Measurements from ENCODE around the gene SNPH.
A peak's percentile ranks its signal among the peaks of the same experiment; 100 is the strongest.
"Not testable (repeated sequence)": the region's sequence is repeated elsewhere in the genome, so short reads cannot be mapped to it uniquely, and the experiment has no call there.

The SNPH gene

DNA sequence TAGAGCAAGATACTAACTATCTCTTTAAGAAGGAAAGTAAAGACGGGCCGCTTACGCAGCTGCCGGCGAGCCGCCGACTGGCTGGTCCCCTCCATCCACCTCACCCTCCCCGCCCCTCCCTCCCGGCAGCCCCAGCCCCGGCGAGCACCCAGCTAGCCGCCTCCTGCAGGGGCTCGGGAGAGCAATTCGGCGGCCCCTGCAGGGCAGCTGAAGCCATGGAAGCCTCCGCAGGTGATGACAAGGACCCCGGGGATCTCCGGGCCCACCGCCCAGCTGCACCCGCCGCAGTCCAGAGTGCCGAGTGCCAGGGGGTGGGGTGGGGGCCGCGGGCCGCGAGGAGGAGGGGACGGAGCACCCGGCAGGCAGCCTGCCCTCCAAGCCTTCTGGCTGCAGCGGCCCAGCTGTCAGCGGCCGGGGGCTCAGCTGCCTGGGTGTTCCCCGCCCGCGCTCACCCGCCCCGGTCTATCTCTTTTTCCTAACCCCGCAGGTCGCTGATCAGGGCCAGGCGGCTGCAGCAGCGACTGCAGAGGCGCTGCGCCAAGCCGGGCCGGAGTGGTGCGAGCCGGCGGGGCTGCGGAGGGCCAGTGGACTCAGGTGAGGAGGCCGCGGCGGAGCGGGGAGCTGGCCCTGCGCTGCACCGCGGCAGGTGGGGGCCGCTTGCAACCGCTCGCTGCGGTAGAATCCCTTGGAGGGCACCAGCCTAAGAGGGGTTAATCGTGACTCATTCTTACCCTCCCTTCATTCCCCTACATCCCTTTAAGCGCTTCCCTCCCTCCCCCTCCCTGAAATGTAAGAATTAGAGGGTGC is at the start of gene SNPH:
SNPH (plus strand) TSS at position 128 of the 807 bp plus-strand sequence. CDS start 29,946 bp downstream, outside the sequence.
- H3K9ac ChIP-seq (ENCODE audit: low read depth in 1 of 2, low read length in 2 of 2) = peak within 1 kb of the TSS; percentile 10 to 60
- H3K9me3 ChIP-seq (ENCODE audit: control insufficient read depth in 2 of 2, low read length in 2 of 2) = no peaks in the 10 kb centered on the region
- peaks cover 4 to 7% of the 10 kb centered on the region in 2 donors for H3K4me1 ChIP-seq (ENCODE audit: control insufficient read depth in 2 of 2, insufficient read depth in 2 of 2, low read length in 2 of 2)
- no peaks in the 10 kb centered on the region for H3K36me3 ChIP-seq (ENCODE audit: control insufficient read depth in 2 of 2, insufficient read depth in 2 of 2, low read length in 2 of 2)
- no peaks in the 10 kb centered on the region for H3K27me3 ChIP-seq (ENCODE audit: control insufficient read depth in 2 of 2, insufficient read depth in 2 of 2, low read length in 2 of 2)
- peak within 1 kb of the TSS; percentile 59 to 74 for H3K4me3 ChIP-seq (ENCODE audit: low read length in 2 of 2)
- no peak within 1 kb of the TSS for H3K27ac ChIP-seq (ENCODE audit: low read depth in 2 of 2, low read length in 2 of 2)

- H3K4me1 ChIP-seq (ENCODE audit: control insufficient read depth in 2 of 2, insufficient read depth in 2 of 2, low read length in 2 of 2); H3K27me3 ChIP-seq (ENCODE audit: control insufficient read depth in 2 of 2, insufficient read depth in 2 of 2, low read length in 2 of 2); H3K9me3 ChIP-seq (ENCODE audit: control insufficient read depth in 2 of 2, low read length in 2 of 2); H3K27ac ChIP-seq (ENCODE audit: low read depth in 2 of 2, low read length in 2 of 2); H3K4me3 ChIP-seq (ENCODE audit: low read length in 2 of 2); H3K9ac ChIP-seq (ENCODE audit: low read depth in 1 of 2, low read length in 2 of 2); H3K36me3 ChIP-seq (ENCODE audit: control insufficient read depth in 2 of 2, insufficient read depth in 2 of 2, low read length in 2 of 2): not testable (repeated sequence)
These were observed 49.3 kb upstream of the SNPH start for GRCh38 chr20:1216527-1217427.

GRCh38 chr20:1222750-1223149 is 43.3 kb upstream of the SNPH start:
- not testable (repeated sequence) for H3K27ac ChIP-seq (ENCODE audit: low read depth in 2 of 2, low read length in 2 of 2); H3K4me3 ChIP-seq (ENCODE audit: low read length in 2 of 2); H3K9me3 ChIP-seq (ENCODE audit: control insufficient read depth in 2 of 2, low read length in 2 of 2); H3K9ac ChIP-seq (ENCODE audit: low read depth in 1 of 2, low read length in 2 of 2); H3K4me1 ChIP-seq (ENCODE audit: control insufficient read depth in 2 of 2, insufficient read depth in 2 of 2, low read length in 2 of 2); H3K36me3 ChIP-seq (ENCODE audit: control insufficient read depth in 2 of 2, insufficient read depth in 2 of 2, low read length in 2 of 2); H3K27me3 ChIP-seq (ENCODE audit: control insufficient read depth in 2 of 2, insufficient read depth in 2 of 2, low read length in 2 of 2)

DNA sequence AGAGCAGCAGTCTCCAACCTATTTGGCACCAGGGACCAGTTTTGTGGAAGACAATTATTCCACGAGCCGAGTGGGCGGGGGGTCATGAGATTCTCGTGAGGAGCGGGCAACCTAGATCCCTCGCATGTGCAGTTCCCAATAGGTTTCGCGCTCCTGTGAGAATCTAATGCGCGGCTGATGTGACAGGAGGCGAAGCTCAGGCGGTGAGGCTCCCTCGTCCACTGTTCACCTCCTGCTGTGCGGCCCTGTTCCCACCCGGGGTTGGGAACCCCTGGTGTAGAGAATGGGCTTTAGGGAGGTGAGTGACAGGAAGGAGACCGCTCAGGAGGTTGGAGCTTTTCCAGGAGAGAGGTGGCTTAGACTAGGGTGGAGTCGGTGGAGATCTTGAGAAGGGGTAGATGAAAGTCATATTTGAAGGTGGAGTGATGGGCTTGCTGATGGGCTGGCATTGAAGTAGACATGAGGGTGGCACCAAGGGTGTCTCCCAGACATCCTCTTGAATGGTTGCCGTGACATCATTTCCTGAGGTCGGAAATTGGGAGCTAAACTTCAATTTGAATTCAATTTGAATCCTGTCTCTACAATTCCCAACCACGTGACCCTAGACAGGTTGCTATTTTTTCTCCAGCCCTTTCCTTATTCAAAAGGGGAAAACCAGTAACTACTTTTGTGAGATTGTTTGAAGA is 41.7 kb upstream of the SNPH start:
- Histone ChIP-seq H3K27ac (ENCODE audit: low read depth in 2 of 2, low read length in 2 of 2) (no peak overlapping the region), H3K9ac (ENCODE audit: low read depth in 1 of 2, low read length in 2 of 2) (no peak overlapping the region), H3K27me3 (ENCODE audit: control insufficient read depth in 2 of 2, insufficient read depth in 2 of 2, low read length in 2 of 2) (peaks cover 7 to 9% of the 10 kb centered on the region in 2 donors), H3K9me3 (ENCODE audit: control insufficient read depth in 2 of 2, low read length in 2 of 2) (no peaks in the 10 kb centered on the region), H3K4me3 (ENCODE audit: low read length in 2 of 2) (no peak overlapping the region), H3K36me3 (ENCODE audit: control insufficient read depth in 2 of 2, insufficient read depth in 2 of 2, low read length in 2 of 2) (no peaks in the 10 kb centered on the region), H3K4me1 (ENCODE audit: control insufficient read depth in 2 of 2, insufficient read depth in 2 of 2, low read length in 2 of 2) (peaks cover 4 to 10% of the 10 kb centered on the region in 2 donors)

DNA sequence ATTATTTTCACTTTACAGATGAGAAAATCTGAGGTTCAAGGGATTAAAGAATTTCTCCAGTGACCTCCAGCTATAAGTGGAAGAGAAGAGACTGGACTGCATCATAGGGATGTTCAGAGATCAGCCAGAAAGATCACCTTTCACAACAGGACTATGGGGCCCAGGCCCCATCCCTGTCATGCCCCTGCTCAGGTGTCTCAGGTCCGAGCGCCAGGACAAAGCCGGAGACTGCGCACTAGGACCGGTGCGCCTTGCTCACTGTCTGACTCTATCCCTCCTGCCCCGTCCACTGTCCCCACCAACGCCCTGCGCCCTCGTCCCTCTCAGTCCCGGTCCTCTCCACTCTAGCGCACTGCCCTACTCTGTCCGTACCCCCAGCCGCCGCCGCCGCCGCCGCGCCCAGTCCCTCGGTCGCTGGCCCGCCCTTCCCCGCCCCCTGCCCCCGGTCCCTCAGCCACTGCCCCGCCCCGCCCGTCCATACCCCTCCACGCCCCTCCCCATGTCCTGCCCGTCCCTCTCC is 40.8 kb upstream of the SNPH start:
- peak overlapping the region in 1 of 2 donors; percentile 23 for H3K27ac ChIP-seq (ENCODE audit: low read depth in 2 of 2, low read length in 2 of 2)
- no peaks in the 10 kb centered on the region for H3K36me3 ChIP-seq (ENCODE audit: control insufficient read depth in 2 of 2, insufficient read depth in 2 of 2, low read length in 2 of 2)
- H3K4me3 ChIP-seq (ENCODE audit: low read length in 2 of 2) = peak overlapping the region; percentile 53 to 56

DNA sequence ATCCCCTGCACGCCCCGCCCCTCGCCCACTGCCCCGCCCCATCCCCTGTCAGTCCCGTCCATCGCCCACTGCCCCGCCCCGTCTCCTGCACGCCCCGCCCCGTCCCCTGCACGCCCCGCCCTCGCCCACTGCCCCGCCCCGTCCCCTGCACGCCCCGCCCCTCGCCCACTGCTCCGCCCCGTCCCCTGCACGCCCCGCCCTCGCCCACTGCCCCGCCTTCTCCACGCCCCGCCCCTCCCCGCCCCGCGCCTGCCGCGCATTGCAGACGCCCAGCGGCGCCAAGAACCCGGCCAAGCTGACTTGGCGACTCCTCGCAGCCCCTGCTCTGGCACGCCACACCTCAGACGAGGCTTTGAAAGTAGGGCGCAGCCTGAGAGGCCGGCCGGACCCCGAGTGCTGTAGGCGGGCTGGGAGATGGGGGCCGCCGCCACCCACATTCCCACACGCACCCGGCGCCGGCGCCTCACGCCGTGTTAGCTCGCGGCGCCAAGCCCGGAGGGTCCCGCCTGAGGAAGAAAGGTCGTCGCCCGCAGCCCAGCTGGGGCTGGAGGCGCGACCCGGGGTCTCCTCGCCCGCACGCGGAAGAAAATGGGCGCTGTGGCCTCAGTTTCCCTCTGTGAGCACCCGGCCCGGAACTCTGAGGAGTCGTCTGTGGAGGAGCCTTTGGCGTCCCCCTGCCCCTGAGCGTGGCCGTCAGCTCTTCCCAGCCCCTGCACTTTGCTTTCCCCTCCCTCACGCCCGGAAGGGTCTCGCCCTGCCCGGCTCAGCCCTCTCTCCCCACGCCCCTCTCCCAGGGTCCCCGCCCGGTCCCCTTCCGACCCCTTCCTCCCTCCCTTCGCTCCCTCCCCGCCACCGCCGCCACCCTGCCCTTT is 40.1 kb upstream of the SNPH start, which contains the start of gene RAD21L1:
RAD21L1 (plus strand) TSS at position 262 of the 872 bp plus-strand sequence. CDS start 2,410 bp downstream, outside the sequence.
- Histone ChIP-seq H3K9ac (ENCODE audit: low read depth in 1 of 2, low read length in 2 of 2) (peak within 1 kb of the TSS; percentile 26 to 59), H3K27ac (ENCODE audit: low read depth in 2 of 2, low read length in 2 of 2) (peak within 1 kb of the TSS in 1 of 2 donors; percentile 23), H3K27me3 (ENCODE audit: control insufficient read depth in 2 of 2, insufficient read depth in 2 of 2, low read length in 2 of 2) (peaks cover 12 to 13% of the 10 kb centered on the region in 2 donors)

More for the DNA sequence above, 40.8 kb upstream of the SNPH start:
- Histone ChIP-seq H3K27me3 (ENCODE audit: control insufficient read depth in 2 of 2, insufficient read depth in 2 of 2, low read length in 2 of 2) (peaks cover 11 to 12% of the 10 kb centered on the region in 2 donors), H3K4me1 (ENCODE audit: control insufficient read depth in 2 of 2, insufficient read depth in 2 of 2, low read length in 2 of 2) (peaks cover 4 to 10% of the 10 kb centered on the region in 2 donors), H3K9ac (ENCODE audit: low read depth in 1 of 2, low read length in 2 of 2) (no peak overlapping the region), H3K9me3 (ENCODE audit: control insufficient read depth in 2 of 2, low read length in 2 of 2) (no peaks in the 10 kb centered on the region)

DNA sequence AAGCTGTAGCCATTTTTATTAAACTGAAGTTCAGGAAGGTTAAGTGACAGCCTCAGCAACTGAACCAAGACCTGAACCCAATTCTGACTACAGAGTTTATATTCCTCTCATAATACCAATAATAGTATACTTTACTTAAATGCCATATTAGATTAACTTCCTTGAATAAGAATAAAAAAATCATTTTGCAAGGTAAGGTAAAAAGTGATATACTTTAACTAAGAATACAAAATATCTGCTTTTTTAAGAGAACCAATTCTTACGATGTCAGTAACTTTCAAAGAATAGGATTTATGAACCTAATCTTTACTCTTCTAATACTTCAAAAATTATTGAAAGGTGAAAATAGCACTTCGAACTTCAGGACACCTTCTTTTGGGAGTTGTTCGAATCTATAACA is 36.6 kb upstream of the SNPH start:
- H3K36me3 ChIP-seq (ENCODE audit: control insufficient read depth in 2 of 2, insufficient read depth in 2 of 2, low read length in 2 of 2) = no peaks in the 10 kb centered on the region
- peaks cover 4 to 10% of the 10 kb centered on the region in 2 donors for H3K4me1 ChIP-seq (ENCODE audit: control insufficient read depth in 2 of 2, insufficient read depth in 2 of 2, low read length in 2 of 2)
- H3K9ac ChIP-seq (ENCODE audit: low read depth in 1 of 2, low read length in 2 of 2) = no peak overlapping the region
- no peaks in the 10 kb centered on the region for H3K9me3 ChIP-seq (ENCODE audit: control insufficient read depth in 2 of 2, low read length in 2 of 2)
- H3K27me3 ChIP-seq (ENCODE audit: control insufficient read depth in 2 of 2, insufficient read depth in 2 of 2, low read length in 2 of 2) = peaks cover 12 to 13% of the 10 kb centered on the region in 2 donors
- no peak overlapping the region for H3K27ac ChIP-seq (ENCODE audit: low read depth in 2 of 2, low read length in 2 of 2)
- H3K4me3 ChIP-seq (ENCODE audit: low read length in 2 of 2) = no peak overlapping the region

More for the DNA sequence above, 40.1 kb upstream of the SNPH start, which contains the start of gene RAD21L1:
- no peaks in the 10 kb centered on the region for H3K36me3 ChIP-seq (ENCODE audit: control insufficient read depth in 2 of 2, insufficient read depth in 2 of 2, low read length in 2 of 2)
- H3K4me3 ChIP-seq (ENCODE audit: low read length in 2 of 2) = peak within 1 kb of the TSS; percentile 66 to 67
- peaks cover 4 to 10% of the 10 kb centered on the region in 2 donors for H3K4me1 ChIP-seq (ENCODE audit: control insufficient read depth in 2 of 2, insufficient read depth in 2 of 2, low read length in 2 of 2)
- H3K9me3 ChIP-seq (ENCODE audit: control insufficient read depth in 2 of 2, low read length in 2 of 2) = no peaks in the 10 kb centered on the region

DNA sequence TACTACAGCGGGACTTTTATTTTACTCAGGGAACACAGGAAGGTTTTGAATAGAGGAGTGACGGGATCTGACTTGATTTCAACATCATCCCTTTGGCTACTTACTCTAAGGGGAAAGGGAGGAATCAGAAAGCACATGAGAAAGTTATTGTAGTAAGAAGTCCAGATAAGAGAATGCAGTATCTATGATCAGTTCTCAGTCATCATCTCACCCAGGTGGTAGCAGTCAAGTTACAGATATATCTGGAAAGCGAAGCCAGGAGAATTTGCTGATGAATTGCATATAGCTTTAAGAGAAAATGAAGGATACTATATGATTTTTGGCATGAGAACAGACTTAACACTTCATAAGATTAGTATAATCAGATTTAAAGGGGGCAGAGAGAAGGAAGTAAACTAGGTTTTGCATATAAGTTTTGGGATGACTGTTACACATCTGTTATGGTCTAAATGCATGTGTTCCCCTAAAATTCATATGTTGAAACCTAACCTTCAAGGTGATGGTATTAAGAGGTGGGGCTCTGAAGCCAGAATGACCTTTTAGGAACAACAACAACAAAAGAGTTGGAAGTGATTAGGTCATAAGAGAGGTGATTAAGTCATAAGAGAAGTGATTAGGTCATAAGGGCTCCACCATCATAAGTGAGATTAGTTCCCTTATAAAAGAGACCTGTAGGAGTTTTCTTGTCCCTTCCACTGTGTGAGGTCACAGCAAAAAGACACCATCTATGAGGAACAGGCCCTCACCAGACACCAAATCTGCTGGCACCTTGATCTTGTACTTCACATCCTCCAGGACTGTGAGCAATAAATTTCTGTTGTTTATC is 33.6 kb upstream of the SNPH start:
- no peaks in the 10 kb centered on the region for H3K9me3 ChIP-seq (ENCODE audit: control insufficient read depth in 2 of 2, low read length in 2 of 2)
- H3K36me3 ChIP-seq (ENCODE audit: control insufficient read depth in 2 of 2, insufficient read depth in 2 of 2, low read length in 2 of 2) = no peaks in the 10 kb centered on the region
- no peak overlapping the region for H3K4me3 ChIP-seq (ENCODE audit: low read length in 2 of 2)
- no peaks in the 10 kb centered on the region for H3K4me1 ChIP-seq (ENCODE audit: control insufficient read depth in 2 of 2, insufficient read depth in 2 of 2, low read length in 2 of 2)
- no peak overlapping the region for H3K9ac ChIP-seq (ENCODE audit: low read depth in 1 of 2, low read length in 2 of 2)
- H3K27ac ChIP-seq (ENCODE audit: low read depth in 2 of 2, low read length in 2 of 2) = no peak overlapping the region
- peaks cover 6 to 9% of the 10 kb centered on the region in 2 donors for H3K27me3 ChIP-seq (ENCODE audit: control insufficient read depth in 2 of 2, insufficient read depth in 2 of 2, low read length in 2 of 2)
